NCI-H774 (cell line): ENCODE results near the gene NDUFAB1.
"Not testable (repeated sequence)": the region's sequence is repeated elsewhere in the genome, so short reads cannot be mapped to it uniquely, and the experiment has no call there.

ENCODE experiments used
- DNase-seq: peaks from one replicate; lab custom pipeline; 2025; lab: John Stamatoyannopoulos, UW

The NDUFAB1 gene

GRCh38 chr16:23595951-23596720, at the start of gene NDUFAB1:
Gene NDUFAB1 (minus strand): TSS chr16:23596316. CDS start chr16:23596290, 26 bp downstream.
- peak; percentile 86 for DNase-seq

- DNase-seq = no peak
Observed at GRCh38 chr16:23642246-23642774, 46.2 kb upstream of the NDUFAB1 start.

GRCh38 chr16:23640931-23641765, 45.0 kb upstream of the NDUFAB1 start, which contains the start of the genes DCTN5 and PALB2:
Gene DCTN5 (plus strand): TSS chr16:23641466. CDS start chr16:23641543, 77 bp downstream.
Gene PALB2 (minus strand): TSS chr16:23641310. CDS start chr16:23641157, 153 bp downstream.
- DNase-seq = peak; percentile 92

- no peak for DNase-seq
Observed at GRCh38 chr16:23640615-23640930, 44.5 kb upstream of the NDUFAB1 start.

- DNase-seq = no peak
Observed at GRCh38 chr16:23635958-23636357, 39.8 kb upstream of the NDUFAB1 start.

GRCh38 chr16:23634461-23635036, 38.4 kb upstream of the NDUFAB1 start:
- no peak for DNase-seq

- not testable (repeated sequence) for DNase-seq
Observed at GRCh38 chr16:23631874-23632273, 35.8 kb upstream of the NDUFAB1 start.

- DNase-seq = no peak
Observed at GRCh38 chr16:23629516-23629915, 33.4 kb upstream of the NDUFAB1 start.

- DNase-seq = no peak
Observed at GRCh38 chr16:23624092-23624491, 28.0 kb upstream of the NDUFAB1 start.

- DNase-seq = no peak
Observed at GRCh38 chr16:23615805-23616204, 19.7 kb upstream of the NDUFAB1 start.

- no peak for DNase-seq
Observed at GRCh38 chr16:23611936-23612335, 15.8 kb upstream of the NDUFAB1 start.

- not testable (repeated sequence) for DNase-seq
Observed at GRCh38 chr16:23610905-23611304, 14.8 kb upstream of the NDUFAB1 start.

- DNase-seq = no peak
Observed at GRCh38 chr16:23609929-23610328, 13.8 kb upstream of the NDUFAB1 start.

GRCh38 chr16:23608194-23608593, 12.1 kb upstream of the NDUFAB1 start:
- DNase-seq = no peak

GRCh38 chr16:23607726-23608125, 11.6 kb upstream of the NDUFAB1 start:
- DNase-seq = no peak

- no peak for DNase-seq
Observed at GRCh38 chr16:23597003-23597756, 1.1 kb upstream of the NDUFAB1 start.

- DNase-seq = no peak
Observed at GRCh38 chr16:23595246-23595950, 718 bp downstream of the NDUFAB1 start.

GRCh38 chr16:23594186-23594585, 1.9 kb downstream of the NDUFAB1 start:
- no peak for DNase-seq

- DNase-seq = no peak
Observed at GRCh38 chr16:23590181-23590580, 5.9 kb downstream of the NDUFAB1 start.

- DNase-seq = no peak
Observed at GRCh38 chr16:23587726-23588125, 8.4 kb downstream of the NDUFAB1 start.
